HG03571 (cell line): ENCODE data around the gene KLF1.

ENCODE experiments used
- ATAC-seq: cut with Tn5 transposase; IDR thresholded peaks from one replicate; pipeline ENCODE4 v1.9.1; 2021; ENCODE audit not compliant: unreplicated experiment

The KLF1 gene

DNA sequence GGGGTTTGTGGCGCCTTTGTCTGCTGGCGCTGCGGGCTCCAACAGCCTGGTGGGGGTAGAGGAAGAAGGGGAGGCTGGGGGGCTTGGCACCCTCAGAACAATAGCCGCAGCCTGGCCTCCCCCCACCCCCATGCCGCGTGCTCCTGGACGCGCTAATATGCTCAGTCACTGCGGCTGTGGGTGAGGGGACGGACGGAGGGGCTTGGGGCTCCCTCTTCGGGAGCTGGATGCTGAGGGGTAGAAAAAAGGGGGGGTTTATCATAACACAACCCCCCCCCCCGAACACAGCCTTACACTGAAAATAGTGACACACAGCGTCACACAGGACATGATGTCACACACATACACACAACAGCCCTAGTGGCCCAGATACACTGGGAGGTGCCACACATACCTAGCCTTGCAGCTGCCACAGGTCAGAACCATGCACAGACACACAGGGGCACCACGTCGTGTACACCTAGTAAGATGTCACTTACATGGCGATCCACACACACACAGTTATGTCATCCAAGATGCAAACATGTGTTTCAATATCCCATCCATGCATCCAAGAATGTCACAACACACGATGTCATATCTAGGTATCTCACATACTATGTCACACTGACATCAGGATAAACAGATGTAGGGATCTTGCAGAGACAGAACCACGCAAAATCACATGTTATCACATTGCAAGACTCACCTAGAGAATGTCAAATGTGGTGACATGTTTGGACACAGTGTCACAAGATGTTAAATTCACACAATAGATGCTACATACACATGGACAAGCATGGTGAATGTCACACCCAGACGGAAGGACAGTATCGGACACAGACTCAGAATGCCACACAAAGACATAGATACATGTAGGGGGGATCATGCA, 47.9 kb downstream of the KLF1 start:
- ATAC-seq: no peak

DNA sequence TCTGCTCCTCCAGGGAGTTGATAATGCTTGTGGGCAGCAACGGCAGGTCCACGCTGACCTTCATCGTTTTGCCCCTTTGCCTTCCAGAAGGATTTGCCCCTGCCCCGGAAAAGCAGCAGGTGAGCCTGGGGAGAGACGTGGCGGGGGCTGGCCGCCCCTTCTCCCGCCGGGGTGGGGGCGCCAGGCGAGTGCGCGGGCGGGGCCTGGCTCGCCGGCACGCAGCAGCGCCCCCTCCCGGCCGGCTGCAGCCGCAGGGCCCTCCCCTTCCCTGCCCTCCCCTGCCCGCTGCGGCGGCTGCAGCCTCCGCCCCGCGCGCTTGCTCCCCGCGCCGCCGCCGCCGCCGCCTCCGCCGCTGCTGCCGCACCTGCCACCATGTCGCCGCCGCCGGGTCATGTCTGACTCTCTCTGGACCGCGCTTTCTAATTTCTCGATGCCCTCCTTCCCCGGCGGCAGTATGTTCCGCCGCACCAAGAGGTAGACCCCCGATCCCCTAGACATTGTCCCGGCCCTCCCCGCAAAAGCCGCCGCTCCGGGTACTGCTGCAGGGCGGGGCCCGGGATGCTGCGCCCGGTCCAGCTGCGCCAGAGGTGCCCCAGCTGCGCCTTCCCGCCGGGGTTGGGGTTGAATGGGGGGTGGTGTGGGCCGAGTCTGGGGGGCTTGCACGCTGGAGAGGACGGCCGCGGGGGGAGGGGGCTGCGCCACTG, 48.7 kb downstream of the KLF1 start, which contains the start of gene MAST1:
MAST1 (plus strand) TSS at position 334 of the 704 bp plus-strand sequence; CDS start at position 392, 58 bp downstream.
- no peak for ATAC-seq

DNA sequence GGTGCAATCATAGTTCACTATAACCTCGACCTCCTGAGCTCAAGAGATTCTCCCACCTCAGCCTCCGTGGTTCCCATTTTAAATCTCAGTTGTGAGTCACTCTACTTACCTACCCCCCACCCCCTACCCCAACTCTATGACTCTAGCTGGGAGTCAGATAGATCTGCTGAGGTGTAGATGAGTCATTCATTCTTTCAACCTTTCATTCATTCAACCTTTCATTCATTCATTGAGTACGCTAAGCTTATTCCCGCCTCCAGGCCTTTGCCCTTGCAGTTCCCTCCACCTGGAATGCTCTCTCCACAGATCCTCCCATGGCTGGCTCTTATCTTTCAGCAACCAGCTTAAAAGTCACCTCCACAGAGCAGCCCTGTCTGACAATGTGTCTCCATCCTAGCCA, 49.8 kb downstream of the KLF1 start:
- no peak for ATAC-seq

DNA sequence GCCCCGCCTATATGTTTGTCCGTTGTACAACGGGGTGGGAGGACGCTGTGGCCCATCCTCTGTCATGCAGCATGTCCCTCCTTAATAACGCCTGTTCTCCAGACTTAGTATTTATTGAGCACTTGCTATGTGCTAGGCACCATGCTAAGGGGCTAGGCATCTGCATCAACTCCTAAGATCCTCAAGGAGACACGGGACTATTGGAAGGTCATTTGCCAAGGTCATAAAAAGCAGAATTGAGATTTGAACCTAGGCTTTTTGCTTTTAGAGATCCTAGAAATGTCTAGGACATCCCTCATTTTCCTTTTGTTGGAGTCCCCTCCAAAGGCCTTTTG, 50.5 kb downstream of the KLF1 start:
- ATAC-seq: no peak

DNA sequence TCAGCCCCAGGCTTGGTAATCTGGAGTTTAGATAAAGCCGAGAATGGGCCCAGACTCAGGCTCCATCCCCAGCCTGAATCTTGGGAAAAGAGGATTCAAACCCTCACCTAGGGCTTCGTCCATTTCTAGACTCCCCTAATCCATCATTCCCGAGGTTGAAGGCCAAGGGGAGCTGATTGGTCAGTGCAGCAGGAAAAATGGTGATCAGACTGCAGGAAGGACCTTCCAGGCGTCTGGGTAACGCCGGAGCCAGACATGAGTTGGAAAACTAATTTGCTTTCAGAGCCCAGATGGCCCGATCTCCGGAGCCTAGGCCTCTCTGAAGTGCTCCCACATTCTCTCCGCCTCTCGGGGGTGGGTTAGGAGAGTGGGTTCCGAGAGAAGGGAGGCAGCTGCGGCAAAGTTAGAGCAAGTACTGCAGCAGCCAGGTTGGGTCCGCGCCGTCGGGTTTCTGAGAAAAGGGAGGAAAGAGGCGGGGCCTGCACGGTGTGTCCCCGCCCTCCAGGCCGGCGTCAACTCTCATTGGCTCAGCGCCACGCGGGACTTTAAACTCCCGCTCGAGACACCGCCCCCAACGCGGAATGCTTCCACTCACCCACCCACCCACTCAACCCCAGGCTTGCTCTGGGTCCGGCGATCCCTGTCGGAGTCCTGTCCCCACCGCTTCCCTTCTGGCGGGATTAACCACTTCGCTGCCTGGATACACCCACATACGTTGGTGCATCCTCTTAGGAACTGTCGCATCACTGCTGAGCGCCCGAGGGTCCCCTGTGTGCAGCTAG, 51.8 kb downstream of the KLF1 start:
- ATAC-seq: no peak

DNA sequence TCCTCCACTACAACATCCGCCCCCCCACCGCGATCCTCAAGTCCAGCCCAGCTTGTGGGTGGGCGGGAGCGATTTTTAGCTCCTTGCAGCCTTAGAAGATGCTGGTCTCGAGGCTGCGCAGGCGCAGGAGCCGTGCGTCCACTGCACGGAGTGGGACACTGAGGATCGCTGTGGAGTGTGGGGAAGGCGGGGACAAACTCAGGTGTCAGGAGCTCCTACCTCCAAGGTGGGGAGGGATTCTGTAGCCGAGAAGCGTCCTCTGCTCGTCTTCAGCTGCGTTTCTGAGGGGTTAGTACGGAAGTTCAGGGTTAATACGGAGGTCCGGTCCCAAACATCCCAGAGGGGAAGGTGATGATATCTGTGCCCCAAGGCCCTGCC, 52.4 kb downstream of the KLF1 start, which contains the start of gene RTBDN:
RTBDN (minus strand) TSS at position 14 of the 378 bp plus-strand sequence. CDS start 4,600 bp downstream, outside the sequence.
- no peak for ATAC-seq
